WTC11 (cell line): ENCODE results near the gene GUCY1A2. TPM values are rescaled to one million over a fixed set of nuclear protein-coding genes. Genes with fewer than 3 reads are reported as not detected.

Experiments
- ATAC-seq: fragments of 200-7000 bp; cut with Tn5 transposase; 2 replicates; pipeline ENCODE4 v1.10.0; 2021; ENCODE audit warnings: mild to moderate bottlenecking, moderate library complexity
- CTCF ChIA-PET: fragments of 300-600 bp; sonication (Branson Sonifier 250); formaldehyde crosslinking; loops from one replicate; lab custom pipeline; 2021; ENCODE audit warnings: antibody characterized with exemption; lab: Charles Lee
- POLR2A ChIA-PET: fragments of 350-600 bp; sonication (Branson Sonifier 250); formaldehyde crosslinking; loops from one replicate; lab custom pipeline; 2021; ENCODE audit warnings: antibody characterized with exemption; lab: Charles Lee
- DNase-seq: peaks from one replicate; pipeline ENCODE4 v3.0.0; 2021; ENCODE audit warnings: low spot score
- H3K27ac Mint-ChIP-seq: 2 replicates; pipeline ENCODE4 v1.8.0; 2021; ENCODE audit warnings: mixed read lengths
- H3K27me3 Mint-ChIP-seq: 2 replicates; pipeline ENCODE4 v1.8.0; 2021; ENCODE audit warnings: low read depth, mild to moderate bottlenecking, moderate library complexity, mixed read lengths
- H3K36me3 Mint-ChIP-seq: 2 replicates; pipeline ENCODE4 v1.8.0; 2021; ENCODE audit warnings: mixed read lengths
- H3K4me1 Mint-ChIP-seq: 2 replicates; pipeline ENCODE4 v1.8.0; 2022; ENCODE audit warnings: mixed read lengths
- H3K4me3 Mint-ChIP-seq: 2 replicates; pipeline ENCODE4 v1.8.0; 2021; ENCODE audit warnings: mild to moderate bottlenecking, moderate library complexity, mixed read lengths
- H3K9me3 Mint-ChIP-seq: 2 replicates; pipeline ENCODE4 v1.8.0; 2021; ENCODE audit warnings: mixed read lengths
- ELF4 ChIP-seq: sonication (generic); formaldehyde crosslinking; IDR thresholded peaks from 2 replicates; pipeline ENCODE4 v1.8.1; 2022; ENCODE audit warnings: low read depth, mild to moderate bottlenecking, moderate library complexity, missing genetic modification reagents
- EMX1 ChIP-seq: fragments of 250-450 bp; sonication (Bioruptor Pico); IDR thresholded peaks from 2 replicates; pipeline ENCODE4 v1.8.0; 2021; ENCODE audit warnings: mild to moderate bottlenecking
- FOXJ3 ChIP-seq: sonication (generic); formaldehyde crosslinking; IDR thresholded peaks from 2 replicates; pipeline ENCODE4 v1.9.0; 2021; ENCODE audit warnings: missing genetic modification reagents, mild to moderate bottlenecking, borderline replicate concordance
- GABPB1 ChIP-seq: sonication (generic); formaldehyde crosslinking; IDR thresholded peaks from 2 replicates; pipeline ENCODE4 v1.8.1; 2023; ENCODE audit warnings: mild to moderate bottlenecking, missing genetic modification reagents
- GTF2I ChIP-seq: fragments of 250-450 bp; sonication (Bioruptor Pico); conservative IDR thresholded peaks from 2 replicates; pipeline ENCODE4 v1.4.0; 2021; ENCODE audit warnings: mild to moderate bottlenecking
- JUN ChIP-seq: sonication (generic); formaldehyde crosslinking; IDR thresholded peaks from 2 replicates; pipeline ENCODE4 v1.8.0; 2023; ENCODE audit warnings: mild to moderate bottlenecking, missing genetic modification reagents
- MXD4 ChIP-seq: fragments of 250-450 bp; sonication (Bioruptor Pico); IDR thresholded peaks from 2 replicates; pipeline ENCODE4 v1.8.0; 2021; ENCODE audit warnings: mild to moderate bottlenecking, moderate library complexity, borderline replicate concordance
- NR1H2 ChIP-seq: sonication (generic); formaldehyde crosslinking; IDR thresholded peaks from 2 replicates; pipeline ENCODE4 v1.9.0; 2021; ENCODE audit warnings: mild to moderate bottlenecking, moderate library complexity, missing genetic modification reagents
- NR3C1 ChIP-seq: sonication (generic); formaldehyde crosslinking; conservative IDR thresholded peaks from 2 replicates; pipeline ENCODE4 v1.8.1; 2023; ENCODE audit warnings: low read depth, mild to moderate bottlenecking, missing genetic modification reagents
- PRRX2 ChIP-seq: fragments of 250-450 bp; sonication (Bioruptor Pico); IDR thresholded peaks from 2 replicates; pipeline ENCODE4 v1.8.0; 2021; ENCODE audit warnings: mild to moderate bottlenecking
- RORB ChIP-seq: fragments of 250-450 bp; sonication (Bioruptor Pico); IDR thresholded peaks from 2 replicates; pipeline ENCODE4 v1.9.0; 2021; ENCODE audit warnings: mild to moderate bottlenecking
- SMAD4 ChIP-seq: sonication (generic); formaldehyde crosslinking; IDR thresholded peaks from 2 replicates; pipeline ENCODE4 v1.8.0; 2022; ENCODE audit warnings: mild to moderate bottlenecking, missing genetic modification reagents
- SP1 ChIP-seq: sonication (generic); formaldehyde crosslinking; conservative IDR thresholded peaks from 2 replicates; pipeline ENCODE4 v1.8.1; 2022; ENCODE audit warnings: missing genetic modification reagents
- TEAD1 ChIP-seq: sonication (generic); formaldehyde crosslinking; IDR thresholded peaks from 2 replicates; pipeline ENCODE4 v1.8.0; 2022; ENCODE audit warnings: mild to moderate bottlenecking, missing genetic modification reagents
- TP53 ChIP-seq: sonication (generic); formaldehyde crosslinking; IDR thresholded peaks from 2 replicates; pipeline ENCODE4 v1.8.1; 2023; ENCODE audit warnings: mild to moderate bottlenecking, missing genetic modification reagents
- ZBTB21 ChIP-seq: sonication (generic); formaldehyde crosslinking; IDR thresholded peaks from 2 replicates; pipeline ENCODE4 v1.8.1; 2023; ENCODE audit warnings: mild to moderate bottlenecking, missing genetic modification reagents, borderline replicate concordance
- ZNF219 ChIP-seq: sonication (generic); formaldehyde crosslinking; IDR thresholded peaks from 2 replicates; pipeline ENCODE4 v1.8.0; 2023; ENCODE audit warnings: missing genetic modification reagents, mild to moderate bottlenecking, borderline replicate concordance
- ZNF232 ChIP-seq: sonication (generic); formaldehyde crosslinking; IDR thresholded peaks from 2 replicates; pipeline ENCODE4 v1.8.0; 2022; ENCODE audit warnings: mild to moderate bottlenecking, missing genetic modification reagents
- ZNF416 ChIP-seq: fragments of 250-450 bp; sonication (Bioruptor Pico); IDR thresholded peaks from 2 replicates; pipeline ENCODE4 v1.9.0; 2021; ENCODE audit warnings: mild to moderate bottlenecking, inconsistent platforms
- total RNA-seq: library from RNA; stranded (reverse); gene quantifications from 3 replicates; pipeline ENCODE4 v1.2.3, GENCODE V29; 2021
- TF ChIP-seq, protein P1 (sequence below): fragments of 250-450 bp; sonication (Bioruptor Pico); IDR thresholded peaks from 2 replicates; pipeline ENCODE4 v1.8.0; 2021; ENCODE audit warnings: mild to moderate bottlenecking
- TF ChIP-seq, protein P2 (sequence below): sonication (generic); formaldehyde crosslinking; IDR thresholded peaks from 2 replicates; pipeline ENCODE4 v1.8.1; 2023; ENCODE audit warnings: mild to moderate bottlenecking, missing genetic modification reagents
- TF ChIP-seq, protein P3 (sequence below): fragments of 250-450 bp; sonication (Bioruptor Pico); IDR thresholded peaks from 2 replicates; pipeline ENCODE4 v1.9.0; 2021; ENCODE audit warnings: moderate library complexity, mild to moderate bottlenecking, inconsistent platforms, borderline replicate concordance
- TF ChIP-seq, protein P4 (sequence below): fragments of 200-600 bp; IDR thresholded peaks from 2 replicates; pipeline ENCODE4 v1.8.0; 2022; ENCODE audit warnings: antibody characterized with exemption
- TF ChIP-seq, protein P5 (sequence below): sonication (generic); formaldehyde crosslinking; conservative IDR thresholded peaks from 2 replicates; pipeline ENCODE4 v1.8.1; 2023; ENCODE audit warnings: mild to moderate bottlenecking, low read depth, missing genetic modification reagents, moderate library complexity
- TF ChIP-seq, protein P6 (sequence below): sonication (generic); formaldehyde crosslinking; conservative IDR thresholded peaks from 2 replicates; pipeline ENCODE4 v1.8.1; 2022; ENCODE audit warnings: mild to moderate bottlenecking, missing genetic modification reagents
- TF ChIP-seq, protein P7 (sequence below): sonication (generic); formaldehyde crosslinking; IDR thresholded peaks from 2 replicates; pipeline ENCODE4 v1.8.1; 2022; ENCODE audit warnings: mild to moderate bottlenecking, moderate library complexity, missing genetic modification reagents

The GUCY1A2 gene
- total RNA-seq, 1 experiment from 2014 or later: 0.90 TPM

DNA sequence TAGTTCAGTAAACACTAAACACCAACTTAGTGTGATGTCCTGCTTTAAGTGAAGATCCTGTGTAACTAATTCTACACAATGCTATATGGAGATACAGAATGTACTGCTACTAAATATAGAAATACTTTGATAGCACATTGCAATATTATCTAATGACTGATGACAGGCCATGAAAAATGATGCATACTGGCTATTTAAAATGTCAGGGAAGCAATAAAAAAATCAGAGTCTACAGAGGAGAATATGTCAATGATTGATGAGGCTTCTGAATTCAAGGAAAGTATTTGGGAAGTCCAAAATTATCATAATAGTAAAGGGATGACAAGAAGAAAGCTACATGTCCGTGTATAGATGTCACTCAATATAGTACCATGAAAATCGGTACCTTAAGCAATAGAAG is 55.3 kb downstream of the GUCY1A2 start:
- H3K4me3 Mint-ChIP-seq: no peak overlapping the region
- ChIA-PET POLR2A (no interaction called here), CTCF (no interaction called here)
- H3K9me3 Mint-ChIP-seq: no peaks in the 10 kb centered on the region
- no peaks in the 10 kb centered on the region for H3K36me3 Mint-ChIP-seq
- no peak for TF ChIP-seq ZNF232 (CRISPR knock-in tag)
- peaks cover 53% of the 10 kb centered on the region for H3K4me1 Mint-ChIP-seq
- no peak overlapping the region for H3K27ac Mint-ChIP-seq
- H3K27me3 Mint-ChIP-seq: no peaks in the 10 kb centered on the region
- DNase-seq (no peak), ATAC-seq (no peak)

DNA sequence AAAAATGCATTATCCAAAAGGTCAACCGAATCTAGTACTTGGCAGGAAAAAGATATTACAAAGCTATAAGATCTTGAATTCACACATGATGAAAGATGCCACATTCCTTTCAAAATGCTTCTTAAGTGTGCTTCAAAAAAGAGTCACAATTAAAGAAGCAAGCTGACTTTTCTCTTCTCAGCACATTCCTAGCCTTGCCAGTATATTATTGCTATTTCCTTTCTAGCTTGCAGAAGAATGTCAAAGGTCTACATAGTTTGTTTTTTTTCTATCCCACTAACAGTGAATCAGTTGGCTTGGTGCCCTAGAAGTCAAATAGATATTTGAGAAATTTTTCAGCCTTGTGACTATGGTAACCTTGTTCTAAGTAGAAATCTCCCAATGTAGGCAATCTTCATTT is 56.8 kb downstream of the GUCY1A2 start:
- H3K4me3 Mint-ChIP-seq: no peak overlapping the region
- peaks cover 53% of the 10 kb centered on the region for H3K4me1 Mint-ChIP-seq
- H3K27ac Mint-ChIP-seq: no peak overlapping the region
- CTCF ChIA-PET: no interaction called here
- no peak for DNase-seq
- no peaks in the 10 kb centered on the region for H3K27me3 Mint-ChIP-seq
- TF ChIP-seq GTF2I (CRISPR knock-in tag): no peak
- TF ChIP-seq, protein P1, sequence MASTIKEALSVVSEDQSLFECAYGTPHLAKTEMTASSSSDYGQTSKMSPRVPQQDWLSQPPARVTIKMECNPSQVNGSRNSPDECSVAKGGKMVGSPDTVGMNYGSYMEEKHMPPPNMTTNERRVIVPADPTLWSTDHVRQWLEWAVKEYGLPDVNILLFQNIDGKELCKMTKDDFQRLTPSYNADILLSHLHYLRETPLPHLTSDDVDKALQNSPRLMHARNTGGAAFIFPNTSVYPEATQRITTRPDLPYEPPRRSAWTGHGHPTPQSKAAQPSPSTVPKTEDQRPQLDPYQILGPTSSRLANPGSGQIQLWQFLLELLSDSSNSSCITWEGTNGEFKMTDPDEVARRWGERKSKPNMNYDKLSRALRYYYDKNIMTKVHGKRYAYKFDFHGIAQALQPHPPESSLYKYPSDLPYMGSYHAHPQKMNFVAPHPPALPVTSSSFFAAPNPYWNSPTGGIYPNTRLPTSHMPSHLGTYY: no peak
- TF ChIP-seq, protein P2, sequence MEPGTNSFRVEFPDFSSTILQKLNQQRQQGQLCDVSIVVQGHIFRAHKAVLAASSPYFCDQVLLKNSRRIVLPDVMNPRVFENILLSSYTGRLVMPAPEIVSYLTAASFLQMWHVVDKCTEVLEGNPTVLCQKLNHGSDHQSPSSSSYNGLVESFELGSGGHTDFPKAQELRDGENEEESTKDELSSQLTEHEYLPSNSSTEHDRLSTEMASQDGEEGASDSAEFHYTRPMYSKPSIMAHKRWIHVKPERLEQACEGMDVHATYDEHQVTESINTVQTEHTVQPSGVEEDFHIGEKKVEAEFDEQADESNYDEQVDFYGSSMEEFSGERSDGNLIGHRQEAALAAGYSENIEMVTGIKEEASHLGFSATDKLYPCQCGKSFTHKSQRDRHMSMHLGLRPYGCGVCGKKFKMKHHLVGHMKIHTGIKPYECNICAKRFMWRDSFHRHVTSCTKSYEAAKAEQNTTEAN (CRISPR knock-in tag): no peak
- no peak for TF ChIP-seq MXD4 (CRISPR knock-in tag)
- TF ChIP-seq NR3C1 (CRISPR knock-in tag): no peak
- no peak for TF ChIP-seq PRRX2 (CRISPR knock-in tag)
- no peak for TF ChIP-seq RORB (CRISPR knock-in tag)
- TF ChIP-seq ELF4 (CRISPR knock-in tag): no peak
- no peak for TF ChIP-seq SMAD4 (CRISPR knock-in tag)
- TF ChIP-seq ZBTB21 (CRISPR knock-in tag): no peak
- TF ChIP-seq, protein P3, sequence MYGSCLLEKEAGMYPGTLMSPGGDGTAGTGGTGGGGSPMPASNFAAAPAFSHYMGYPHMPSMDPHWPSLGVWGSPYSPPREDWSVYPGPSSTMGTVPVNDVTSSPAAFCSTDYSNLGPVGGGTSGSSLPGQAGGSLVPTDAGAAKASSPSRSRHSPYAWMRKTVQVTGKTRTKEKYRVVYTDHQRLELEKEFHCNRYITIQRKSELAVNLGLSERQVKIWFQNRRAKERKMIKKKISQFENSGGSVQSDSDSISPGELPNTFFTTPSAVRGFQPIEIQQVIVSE (CRISPR knock-in tag): no peak
- TF ChIP-seq ZNF219 (CRISPR knock-in tag): no peak
- no peak for TF ChIP-seq JUN
- no peak for TF ChIP-seq TP53 (CRISPR knock-in tag)
- TF ChIP-seq SP1 (CRISPR knock-in tag): no peak
- no peak for TF ChIP-seq NR1H2 (CRISPR knock-in tag)
- no peak for TF ChIP-seq ZNF416
- TF ChIP-seq, protein P4, sequence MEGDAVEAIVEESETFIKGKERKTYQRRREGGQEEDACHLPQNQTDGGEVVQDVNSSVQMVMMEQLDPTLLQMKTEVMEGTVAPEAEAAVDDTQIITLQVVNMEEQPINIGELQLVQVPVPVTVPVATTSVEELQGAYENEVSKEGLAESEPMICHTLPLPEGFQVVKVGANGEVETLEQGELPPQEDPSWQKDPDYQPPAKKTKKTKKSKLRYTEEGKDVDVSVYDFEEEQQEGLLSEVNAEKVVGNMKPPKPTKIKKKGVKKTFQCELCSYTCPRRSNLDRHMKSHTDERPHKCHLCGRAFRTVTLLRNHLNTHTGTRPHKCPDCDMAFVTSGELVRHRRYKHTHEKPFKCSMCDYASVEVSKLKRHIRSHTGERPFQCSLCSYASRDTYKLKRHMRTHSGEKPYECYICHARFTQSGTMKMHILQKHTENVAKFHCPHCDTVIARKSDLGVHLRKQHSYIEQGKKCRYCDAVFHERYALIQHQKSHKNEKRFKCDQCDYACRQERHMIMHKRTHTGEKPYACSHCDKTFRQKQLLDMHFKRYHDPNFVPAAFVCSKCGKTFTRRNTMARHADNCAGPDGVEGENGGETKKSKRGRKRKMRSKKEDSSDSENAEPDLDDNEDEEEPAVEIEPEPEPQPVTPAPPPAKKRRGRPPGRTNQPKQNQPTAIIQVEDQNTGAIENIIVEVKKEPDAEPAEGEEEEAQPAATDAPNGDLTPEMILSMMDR: no peak
- no peak for TF ChIP-seq FOXJ3
- POLR2A ChIA-PET: no interaction called here
- H3K9me3 Mint-ChIP-seq: peaks cover under 1% of the 10 kb centered on the region
- no peaks in the 10 kb centered on the region; the same call in 1 of the 2 replicates for H3K36me3 Mint-ChIP-seq
- no peak for ATAC-seq

DNA sequence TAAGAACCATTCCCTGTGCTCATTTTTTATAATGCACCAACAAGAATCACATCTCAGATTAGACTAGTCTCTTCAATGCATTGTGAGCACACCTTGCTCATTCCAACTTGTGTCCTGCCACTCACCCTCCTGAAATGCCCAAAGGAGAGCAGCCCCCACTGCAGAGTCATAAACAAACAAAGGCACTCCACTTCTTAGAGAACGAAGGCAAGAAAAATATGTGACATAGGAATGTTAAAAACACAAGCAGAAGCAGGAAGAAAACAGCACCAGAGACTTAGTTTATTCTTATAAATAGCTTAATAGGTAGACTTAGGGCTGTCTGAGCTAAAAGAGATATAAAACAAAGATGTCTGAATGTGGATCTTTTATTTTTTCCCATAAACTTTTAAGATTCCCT is 57.2 kb downstream of the GUCY1A2 start:
- POLR2A ChIA-PET: no interaction called here
- H3K4me1 Mint-ChIP-seq: peaks cover 58% of the 10 kb centered on the region
- DNase-seq (no peak), ATAC-seq (no peak)
- H3K9me3 Mint-ChIP-seq: peaks cover 5% of the 10 kb centered on the region
- no peak overlapping the region for H3K4me3 Mint-ChIP-seq
- H3K27me3 Mint-ChIP-seq: no peaks in the 10 kb centered on the region
- TF ChIP-seq, protein P5, sequence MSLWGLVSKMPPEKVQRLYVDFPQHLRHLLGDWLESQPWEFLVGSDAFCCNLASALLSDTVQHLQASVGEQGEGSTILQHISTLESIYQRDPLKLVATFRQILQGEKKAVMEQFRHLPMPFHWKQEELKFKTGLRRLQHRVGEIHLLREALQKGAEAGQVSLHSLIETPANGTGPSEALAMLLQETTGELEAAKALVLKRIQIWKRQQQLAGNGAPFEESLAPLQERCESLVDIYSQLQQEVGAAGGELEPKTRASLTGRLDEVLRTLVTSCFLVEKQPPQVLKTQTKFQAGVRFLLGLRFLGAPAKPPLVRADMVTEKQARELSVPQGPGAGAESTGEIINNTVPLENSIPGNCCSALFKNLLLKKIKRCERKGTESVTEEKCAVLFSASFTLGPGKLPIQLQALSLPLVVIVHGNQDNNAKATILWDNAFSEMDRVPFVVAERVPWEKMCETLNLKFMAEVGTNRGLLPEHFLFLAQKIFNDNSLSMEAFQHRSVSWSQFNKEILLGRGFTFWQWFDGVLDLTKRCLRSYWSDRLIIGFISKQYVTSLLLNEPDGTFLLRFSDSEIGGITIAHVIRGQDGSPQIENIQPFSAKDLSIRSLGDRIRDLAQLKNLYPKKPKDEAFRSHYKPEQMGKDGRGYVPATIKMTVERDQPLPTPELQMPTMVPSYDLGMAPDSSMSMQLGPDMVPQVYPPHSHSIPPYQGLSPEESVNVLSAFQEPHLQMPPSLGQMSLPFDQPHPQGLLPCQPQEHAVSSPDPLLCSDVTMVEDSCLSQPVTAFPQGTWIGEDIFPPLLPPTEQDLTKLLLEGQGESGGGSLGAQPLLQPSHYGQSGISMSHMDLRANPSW (CRISPR knock-in tag): no peak
- TF ChIP-seq EMX1: no peak
- no peak for TF ChIP-seq TEAD1 (CRISPR knock-in tag)
- TF ChIP-seq, protein P6, sequence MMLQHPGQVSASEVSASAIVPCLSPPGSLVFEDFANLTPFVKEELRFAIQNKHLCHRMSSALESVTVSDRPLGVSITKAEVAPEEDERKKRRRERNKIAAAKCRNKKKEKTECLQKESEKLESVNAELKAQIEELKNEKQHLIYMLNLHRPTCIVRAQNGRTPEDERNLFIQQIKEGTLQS (CRISPR knock-in tag): no peak
- TF ChIP-seq, protein P7, sequence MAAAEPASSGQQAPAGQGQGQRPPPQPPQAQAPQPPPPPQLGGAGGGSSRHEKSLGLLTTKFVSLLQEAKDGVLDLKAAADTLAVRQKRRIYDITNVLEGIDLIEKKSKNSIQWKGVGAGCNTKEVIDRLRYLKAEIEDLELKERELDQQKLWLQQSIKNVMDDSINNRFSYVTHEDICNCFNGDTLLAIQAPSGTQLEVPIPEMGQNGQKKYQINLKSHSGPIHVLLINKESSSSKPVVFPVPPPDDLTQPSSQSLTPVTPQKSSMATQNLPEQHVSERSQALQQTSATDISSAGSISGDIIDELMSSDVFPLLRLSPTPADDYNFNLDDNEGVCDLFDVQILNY (CRISPR knock-in tag): no peak
- no peak for TF ChIP-seq GABPB1 (CRISPR knock-in tag)
- peaks cover 4% of the 10 kb centered on the region; the same call in 1 of the 2 replicates for H3K36me3 Mint-ChIP-seq
- no peak overlapping the region for H3K27ac Mint-ChIP-seq
- CTCF ChIA-PET: no interaction called here
